ENCODE measurements around the gene SPATA25. TPM values are rescaled to one million over a fixed set of nuclear protein-coding genes. Genes with fewer than 3 reads are reported as not detected.

SPATA25 gene
- total and polyA plus RNA-seq, 5 experiments from 2014 or later, result 0.24 to 4.8 (median 2.3) TPM; not detected in 1

- POLR2A ChIA-PET, result interaction anchor here (0.7 to 5.4 kb wide), 11 partner anchors 17 to 114 kb away, joined by 3 to 71 read pairs (median 7); partner anchors contain the start of genes CTSA, NEURL2, PCIF1 and SNX21
- peaks cover 21 to 62% (median 58%) of the 10 kb centered on the region in 4 donors for H3K4me1 Mint-ChIP-seq
- DNase-seq, result peak; percentile 68 to 99 (median 96)
- peak within 1 kb of the TSS; percentile 96 to 99 (median 98) for H3K27ac Mint-ChIP-seq
- H3K27me3 Mint-ChIP-seq, result no peaks in the 10 kb centered on the region
- ATAC-seq, result peak; percentile 97
- H3K36me3 Mint-ChIP-seq, result peaks cover 0 to 27% (median 6%) of the 10 kb centered on the region in 3 donors
- H3K9me3 Mint-ChIP-seq, result no peaks in the 10 kb centered on the region
- H3K4me3 Mint-ChIP-seq, result peak within 1 kb of the TSS; percentile 94 to 97 (median 96)
Observed at GRCh38 chr20:45857114-45857881, 30.1 kb downstream of the SPATA25 start, which contains the start of the genes ACOT8 and ZSWIM3. Gene ACOT8, minus strand, starts transcription at chr20:45857392. Its CDS starts 77 bp downstream, at chr20:45857315. Gene ZSWIM3, plus strand, starts transcription at chr20:45857614. Its CDS starts 212 bp downstream, at chr20:45857826.

- Mint-ChIP-seq H3K27ac (no peak overlapping the region), H3K27me3 (no peaks in the 10 kb centered on the region), H3K9me3 (no peaks in the 10 kb centered on the region), H3K4me1 (peaks cover 11 to 50% (median 45%) of the 10 kb centered on the region in 4 donors), H3K36me3 (peaks cover 0 to 50% (median 19%) of the 10 kb centered on the region in 3 donors), H3K4me3 (peak overlapping the region in 1 of 10 donors; percentile 74)
- DNase-seq (no peak), ATAC-seq (no peak)
- POLR2A ChIA-PET, result no interaction called here
Observed at GRCh38 chr20:45853484-45853883, 33.9 kb downstream of the SPATA25 start.

GRCh38 chr20:45852326-45852725 is 35.1 kb downstream of the SPATA25 start:
- no peaks in the 10 kb centered on the region for H3K27me3 Mint-ChIP-seq
- H3K9me3 Mint-ChIP-seq, result no peaks in the 10 kb centered on the region
- DNase-seq (no peak), ATAC-seq (no peak)
- peak overlapping the region in 1 of 10 donors; percentile 29 for H3K4me3 Mint-ChIP-seq
- H3K27ac Mint-ChIP-seq, result peak overlapping the region in 2 of 10 donors; percentile 21 to 72
- POLR2A ChIA-PET, result interaction anchor here (0.7 kb wide), 1 partner anchor 13 kb away, joined by 4 read pairs; no protein-coding TSS in a partner anchor
- peaks cover 8 to 40% (median 34%) of the 10 kb centered on the region in 4 donors for H3K4me1 Mint-ChIP-seq
- H3K36me3 Mint-ChIP-seq, result peaks cover 0 to 58% (median 21%) of the 10 kb centered on the region in 3 donors

GRCh38 chr20:45851501-45851900 is 35.9 kb downstream of the SPATA25 start:
- Mint-ChIP-seq H3K4me3 (peak overlapping the region in 1 of 10 donors; percentile 20), H3K4me1 (peaks cover 6 to 36% (median 28%) of the 10 kb centered on the region in 4 donors), H3K27ac (no peak overlapping the region), H3K27me3 (no peaks in the 10 kb centered on the region), H3K36me3 (peaks cover 0 to 63% (median 22%) of the 10 kb centered on the region in 3 donors), H3K9me3 (no peaks in the 10 kb centered on the region)
- POLR2A ChIA-PET, result interaction anchor here (0.7 kb wide), 1 partner anchor 13 kb away, joined by 4 read pairs; no protein-coding TSS in a partner anchor
- ATAC-seq (no peak), DNase-seq (no peak)

- H3K4me3 Mint-ChIP-seq, result peak overlapping the region in 1 of 10 donors; percentile 15
- DNase-seq (no peak), ATAC-seq (no peak)
- no peaks in the 10 kb centered on the region for H3K27me3 Mint-ChIP-seq
- H3K27ac Mint-ChIP-seq, result no peak overlapping the region
- peaks cover 6 to 30% (median 22%) of the 10 kb centered on the region in 4 donors for H3K4me1 Mint-ChIP-seq
- H3K36me3 Mint-ChIP-seq, result peaks cover 0 to 69% (median 23%) of the 10 kb centered on the region in 3 donors
- POLR2A ChIA-PET, result interaction anchor here (0.6 kb wide), 1 partner anchor 39 kb away, joined by 3 read pairs; no protein-coding TSS in a partner anchor
- no peaks in the 10 kb centered on the region for H3K9me3 Mint-ChIP-seq
Observed at GRCh38 chr20:45850926-45851325, 36.5 kb downstream of the SPATA25 start.

- Mint-ChIP-seq H3K4me3 (no peak overlapping the region), H3K4me1 (peaks cover 4 to 25% (median 19%) of the 10 kb centered on the region in 4 donors), H3K27ac (no peak overlapping the region), H3K27me3 (no peaks in the 10 kb centered on the region), H3K9me3 (no peaks in the 10 kb centered on the region), H3K36me3 (peaks cover 0 to 76% (median 23%) of the 10 kb centered on the region in 3 donors)
- no peak for ATAC-seq
- POLR2A ChIA-PET, result no interaction called here
- no peak for DNase-seq
Observed at GRCh38 chr20:45850238-45850637, 37.2 kb downstream of the SPATA25 start.

- Mint-ChIP-seq H3K36me3 (peaks cover 0 to 81% (median 23%) of the 10 kb centered on the region in 3 donors), H3K4me1 (peaks cover 1 to 14% (median 11%) of the 10 kb centered on the region in 4 donors)
Observed at GRCh38 chr20:45848969-45849582, 38.3 kb downstream of the SPATA25 start.

GRCh38 chr20:45848421-45848820 is 39.0 kb downstream of the SPATA25 start:
- POLR2A ChIA-PET, result interaction anchor here (0.9 kb wide), 1 partner anchor 14 kb away, joined by 4 read pairs; no protein-coding TSS in a partner anchor
- Mint-ChIP-seq H3K36me3 (peaks cover 0 to 80% (median 21%) of the 10 kb centered on the region in 3 donors), H3K27ac (peak overlapping the region in 1 of 10 donors; percentile 79)

More at GRCh38 chr20:45848969-45849582, 38.3 kb downstream of the SPATA25 start:
- no peak overlapping the region for H3K4me3 Mint-ChIP-seq
- H3K27ac Mint-ChIP-seq, result peak overlapping the region in 3 of 10 donors; percentile 5 to 79 (median 37)
- POLR2A ChIA-PET, result interaction anchor here (0.9 kb wide), 1 partner anchor 15 kb away, joined by 4 read pairs; no protein-coding TSS in a partner anchor
- DNase-seq (no peak), ATAC-seq (no peak)
- no peaks in the 10 kb centered on the region for H3K27me3 Mint-ChIP-seq
- H3K9me3 Mint-ChIP-seq, result no peaks in the 10 kb centered on the region

GRCh38 chr20:45845452-45845851 is 42.0 kb downstream of the SPATA25 start:
- Mint-ChIP-seq H3K4me3 (no peak overlapping the region), H3K4me1 (peaks cover 1 to 12% (median 8%) of the 10 kb centered on the region in 4 donors), H3K27me3 (no peaks in the 10 kb centered on the region), H3K9me3 (no peaks in the 10 kb centered on the region), H3K36me3 (peaks cover 0 to 78% (median 9%) of the 10 kb centered on the region in 3 donors), H3K27ac (no peak overlapping the region)
- POLR2A ChIA-PET, result interaction anchor here (0.7 kb wide), 1 partner anchor 9 kb away, joined by 3 read pairs; no protein-coding TSS in a partner anchor
- ATAC-seq (no peak), DNase-seq (no peak)

More at GRCh38 chr20:45848421-45848820, 39.0 kb downstream of the SPATA25 start:
- H3K4me1 Mint-ChIP-seq, result peaks cover 1 to 12% (median 5%) of the 10 kb centered on the region in 4 donors
- no peaks in the 10 kb centered on the region for H3K9me3 Mint-ChIP-seq
- ATAC-seq, result no peak
- H3K27me3 Mint-ChIP-seq, result no peaks in the 10 kb centered on the region
- H3K4me3 Mint-ChIP-seq, result no peak overlapping the region
- DNase-seq, result no peak

GRCh38 chr20:45843506-45843905 is 43.9 kb downstream of the SPATA25 start:
- no peak for ATAC-seq
- POLR2A ChIA-PET, result no interaction called here
- DNase-seq, result no peak
- Mint-ChIP-seq H3K4me1 (peaks cover 0 to 12% (median 5%) of the 10 kb centered on the region in 4 donors), H3K9me3 (no peaks in the 10 kb centered on the region), H3K27ac (peak overlapping the region in 1 of 10 donors; percentile 35), H3K27me3 (no peaks in the 10 kb centered on the region), H3K36me3 (peaks cover 0 to 65% (median 5%) of the 10 kb centered on the region in 3 donors), H3K4me3 (no peak overlapping the region)

- H3K36me3 Mint-ChIP-seq, result peaks cover 0 to 57% (median 3%) of the 10 kb centered on the region in 3 donors
- H3K4me3 Mint-ChIP-seq, result no peak overlapping the region
- ATAC-seq (no peak), DNase-seq (no peak)
- H3K4me1 Mint-ChIP-seq, result peaks cover 0 to 12% (median 5%) of the 10 kb centered on the region in 4 donors
- no peaks in the 10 kb centered on the region for H3K27me3 Mint-ChIP-seq
- H3K27ac Mint-ChIP-seq, result peak overlapping the region in 1 of 10 donors; percentile 44
- H3K9me3 Mint-ChIP-seq, result no peaks in the 10 kb centered on the region
- POLR2A ChIA-PET, result interaction anchor here (1.1 kb wide), 1 partner anchor 93 kb away, joined by 3 read pairs; the partner anchor contains the start of gene PCIF1
Observed at GRCh38 chr20:45842169-45842812, 45.1 kb downstream of the SPATA25 start.
